IPS-11a (cell line): ENCODE data around the gene CALML3.

Experiments
- H3K4me3 ChIP-seq: one replicate; pipeline ENCODE4 v1.5.1; 2013; ENCODE audit warnings: low read depth, low read length, control low read depth

CALML3 gene

GRCh38 chr10:5565671-5566581 is 41.2 kb downstream of the CALML3 start:
- no peak overlapping the region for H3K4me3 ChIP-seq

- no peak overlapping the region for H3K4me3 ChIP-seq
Observed at GRCh38 chr10:5566614-5567013, 41.9 kb downstream of the CALML3 start.

GRCh38 chr10:5567477-5567876 is 42.7 kb downstream of the CALML3 start:
- no peak overlapping the region for H3K4me3 ChIP-seq

- no peak overlapping the region for H3K4me3 ChIP-seq
Observed at GRCh38 chr10:5568984-5569383, 44.2 kb downstream of the CALML3 start.

- no peak overlapping the region for H3K4me3 ChIP-seq
Observed at GRCh38 chr10:5569568-5569967, 44.8 kb downstream of the CALML3 start.

GRCh38 chr10:5570007-5570655 is 45.4 kb downstream of the CALML3 start:
- no peak overlapping the region for H3K4me3 ChIP-seq

- H3K4me3 ChIP-seq, result no peak overlapping the region
Observed at GRCh38 chr10:5570979-5571810, 46.4 kb downstream of the CALML3 start.

GRCh38 chr10:5571826-5572225 is 47.1 kb downstream of the CALML3 start:
- H3K4me3 ChIP-seq, result no peak overlapping the region

GRCh38 chr10:5573319-5573950 is 48.7 kb downstream of the CALML3 start:
- H3K4me3 ChIP-seq, result no peak overlapping the region

GRCh38 chr10:5573968-5574641 is 49.3 kb downstream of the CALML3 start:
- no peak overlapping the region for H3K4me3 ChIP-seq

GRCh38 chr10:5574642-5575131 is 49.9 kb downstream of the CALML3 start:
- no peak overlapping the region for H3K4me3 ChIP-seq

GRCh38 chr10:5575144-5575481 is 50.4 kb downstream of the CALML3 start:
- no peak overlapping the region for H3K4me3 ChIP-seq

- no peak overlapping the region for H3K4me3 ChIP-seq
Observed at GRCh38 chr10:5575482-5576153, 50.9 kb downstream of the CALML3 start.

GRCh38 chr10:5576154-5576748 is 51.5 kb downstream of the CALML3 start:
- H3K4me3 ChIP-seq, result no peak overlapping the region
